Progenitor cell of endocrine pancreas (in vitro differentiated cells): Measurements from ENCODE around the gene RBM7. TPM values are rescaled to one million over a fixed set of nuclear protein-coding genes. Genes with fewer than 3 reads are reported as not detected.
A peak's percentile ranks its signal among the peaks of the same experiment; 100 is the strongest.

Experiments used
- DNase-seq: peaks from one replicate; pipeline ENCODE4 v3.0.0; 2021; ENCODE audit warnings: low spot score; ENCODE audit not compliant: unreplicated experiment
- H3K27ac Mint-ChIP-seq: 2 replicates; pipeline ENCODE4 v1.8.0; 2021; ENCODE audit warnings: mild to moderate bottlenecking, moderate library complexity, mixed read lengths
- H3K27me3 Mint-ChIP-seq: 2 replicates; pipeline ENCODE4 v1.8.0; 2021; ENCODE audit warnings: mixed read lengths
- H3K36me3 Mint-ChIP-seq: 2 replicates; pipeline ENCODE4 v1.8.0; 2022; ENCODE audit warnings: mixed read lengths; ENCODE audit not compliant: insufficient read depth
- H3K4me1 Mint-ChIP-seq: 2 replicates; pipeline ENCODE4 v1.8.0; 2021; ENCODE audit warnings: low read depth, mixed read lengths
- H3K4me3 Mint-ChIP-seq: 2 replicates; pipeline ENCODE4 v1.8.0; 2021; ENCODE audit warnings: low read depth, mild to moderate bottlenecking, moderate library complexity, mixed read lengths
- H3K9me3 Mint-ChIP-seq: 2 replicates; pipeline ENCODE4 v1.8.0; 2021; ENCODE audit warnings: low read depth, mixed read lengths
- total RNA-seq: library from RNA; stranded (reverse); gene quantifications from 2 replicates; pipeline ENCODE4 v1.2.1, GENCODE V29; 2021
- TF ChIP-seq, protein P1 (sequence below): fragments of 200-600 bp; sonication (generic); IDR thresholded peaks from one replicate; pipeline ENCODE4 v1.5.0; 2021; ENCODE audit warnings: antibody characterized with exemption, mild to moderate bottlenecking; ENCODE audit not compliant: unreplicated experiment

RBM7 gene
- total RNA-seq, 1 donor from 2014 or later, result 46.8 TPM

DNA sequence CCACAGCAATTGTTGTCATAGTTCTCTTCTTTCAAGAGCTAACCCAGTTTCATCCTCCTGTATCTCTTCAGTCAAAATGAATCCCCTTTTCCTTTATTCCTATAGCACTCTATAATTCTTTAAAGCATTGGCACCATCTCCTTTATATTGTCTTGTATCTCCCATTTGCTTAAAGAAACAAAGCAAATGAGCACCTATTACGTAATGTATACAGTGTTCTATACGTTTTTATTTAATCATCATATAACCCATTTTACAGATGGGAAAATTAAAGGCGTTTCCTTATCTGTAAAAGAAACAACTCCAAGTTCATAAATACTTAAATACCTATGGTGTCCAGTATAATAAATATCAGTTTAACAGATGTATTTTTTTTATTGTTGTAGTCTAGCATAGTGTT lies 32.4 kb downstream of the RBM7 start:
- H3K9me3 Mint-ChIP-seq, result no peaks in the 10 kb centered on the region
- no peak overlapping the region for H3K27ac Mint-ChIP-seq
- H3K4me3 Mint-ChIP-seq, result no peak overlapping the region
- peaks cover 6% of the 10 kb centered on the region for H3K27me3 Mint-ChIP-seq
- TF ChIP-seq, protein P1, sequence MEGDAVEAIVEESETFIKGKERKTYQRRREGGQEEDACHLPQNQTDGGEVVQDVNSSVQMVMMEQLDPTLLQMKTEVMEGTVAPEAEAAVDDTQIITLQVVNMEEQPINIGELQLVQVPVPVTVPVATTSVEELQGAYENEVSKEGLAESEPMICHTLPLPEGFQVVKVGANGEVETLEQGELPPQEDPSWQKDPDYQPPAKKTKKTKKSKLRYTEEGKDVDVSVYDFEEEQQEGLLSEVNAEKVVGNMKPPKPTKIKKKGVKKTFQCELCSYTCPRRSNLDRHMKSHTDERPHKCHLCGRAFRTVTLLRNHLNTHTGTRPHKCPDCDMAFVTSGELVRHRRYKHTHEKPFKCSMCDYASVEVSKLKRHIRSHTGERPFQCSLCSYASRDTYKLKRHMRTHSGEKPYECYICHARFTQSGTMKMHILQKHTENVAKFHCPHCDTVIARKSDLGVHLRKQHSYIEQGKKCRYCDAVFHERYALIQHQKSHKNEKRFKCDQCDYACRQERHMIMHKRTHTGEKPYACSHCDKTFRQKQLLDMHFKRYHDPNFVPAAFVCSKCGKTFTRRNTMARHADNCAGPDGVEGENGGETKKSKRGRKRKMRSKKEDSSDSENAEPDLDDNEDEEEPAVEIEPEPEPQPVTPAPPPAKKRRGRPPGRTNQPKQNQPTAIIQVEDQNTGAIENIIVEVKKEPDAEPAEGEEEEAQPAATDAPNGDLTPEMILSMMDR, result no peak
- peaks cover 4% of the 10 kb centered on the region for H3K4me1 Mint-ChIP-seq
- no peak for DNase-seq
- H3K36me3 Mint-ChIP-seq, result no peaks in the 10 kb centered on the region

DNA sequence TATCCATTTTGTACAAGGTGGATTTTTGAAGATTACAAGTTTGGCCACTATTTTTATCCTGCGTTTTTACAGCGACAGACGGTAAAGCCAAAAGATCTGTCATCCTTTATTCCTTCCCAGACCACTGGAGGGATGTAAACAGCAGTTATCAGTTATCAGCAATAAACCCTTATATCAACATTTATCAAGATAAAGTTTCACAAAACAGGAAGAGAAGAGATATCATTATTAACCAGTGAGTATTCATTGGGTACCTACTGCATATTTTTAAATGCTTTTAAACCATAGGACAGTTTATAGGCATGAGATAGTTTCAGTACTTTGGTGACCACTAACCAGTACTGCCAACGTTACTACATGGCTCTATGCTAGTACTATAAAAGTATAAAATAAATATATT lies 32.9 kb downstream of the RBM7 start:
- TF ChIP-seq, protein P1, result no peak
- no peak for DNase-seq
- H3K27ac Mint-ChIP-seq, result no peak overlapping the region
- H3K27me3 Mint-ChIP-seq, result peaks cover 6% of the 10 kb centered on the region
- H3K36me3 Mint-ChIP-seq, result no peaks in the 10 kb centered on the region
- no peak overlapping the region for H3K4me3 Mint-ChIP-seq
- peaks cover 9% of the 10 kb centered on the region for H3K4me1 Mint-ChIP-seq
- no peaks in the 10 kb centered on the region for H3K9me3 Mint-ChIP-seq

DNA sequence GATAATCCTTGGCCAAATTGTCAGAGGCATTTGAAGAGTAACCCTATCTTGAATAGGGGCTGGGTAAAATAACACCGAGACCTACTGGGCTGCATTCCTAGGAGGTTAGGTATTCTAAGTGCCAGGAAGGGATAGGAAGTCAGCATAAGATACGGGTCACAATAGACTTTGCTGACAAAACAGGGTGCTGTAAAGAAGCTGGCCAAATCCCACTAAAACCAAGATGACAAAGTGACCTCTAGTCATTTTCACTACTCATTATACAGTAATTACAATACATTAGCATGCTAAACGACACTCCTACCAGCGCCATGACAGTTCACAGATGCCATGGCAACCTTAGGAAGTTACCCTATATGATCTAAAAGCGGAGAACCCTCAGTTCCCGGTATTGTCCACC lies 37.8 kb downstream of the RBM7 start:
- H3K9me3 Mint-ChIP-seq, result no peaks in the 10 kb centered on the region
- H3K4me1 Mint-ChIP-seq, result peaks cover 35% of the 10 kb centered on the region
- H3K27me3 Mint-ChIP-seq, result no peaks in the 10 kb centered on the region
- DNase-seq, result no peak
- H3K36me3 Mint-ChIP-seq, result no peaks in the 10 kb centered on the region
- H3K27ac Mint-ChIP-seq, result peak overlapping the region; percentile 96
- TF ChIP-seq, protein P1, result no peak
- H3K4me3 Mint-ChIP-seq, result peak overlapping the region; percentile 96

DNA sequence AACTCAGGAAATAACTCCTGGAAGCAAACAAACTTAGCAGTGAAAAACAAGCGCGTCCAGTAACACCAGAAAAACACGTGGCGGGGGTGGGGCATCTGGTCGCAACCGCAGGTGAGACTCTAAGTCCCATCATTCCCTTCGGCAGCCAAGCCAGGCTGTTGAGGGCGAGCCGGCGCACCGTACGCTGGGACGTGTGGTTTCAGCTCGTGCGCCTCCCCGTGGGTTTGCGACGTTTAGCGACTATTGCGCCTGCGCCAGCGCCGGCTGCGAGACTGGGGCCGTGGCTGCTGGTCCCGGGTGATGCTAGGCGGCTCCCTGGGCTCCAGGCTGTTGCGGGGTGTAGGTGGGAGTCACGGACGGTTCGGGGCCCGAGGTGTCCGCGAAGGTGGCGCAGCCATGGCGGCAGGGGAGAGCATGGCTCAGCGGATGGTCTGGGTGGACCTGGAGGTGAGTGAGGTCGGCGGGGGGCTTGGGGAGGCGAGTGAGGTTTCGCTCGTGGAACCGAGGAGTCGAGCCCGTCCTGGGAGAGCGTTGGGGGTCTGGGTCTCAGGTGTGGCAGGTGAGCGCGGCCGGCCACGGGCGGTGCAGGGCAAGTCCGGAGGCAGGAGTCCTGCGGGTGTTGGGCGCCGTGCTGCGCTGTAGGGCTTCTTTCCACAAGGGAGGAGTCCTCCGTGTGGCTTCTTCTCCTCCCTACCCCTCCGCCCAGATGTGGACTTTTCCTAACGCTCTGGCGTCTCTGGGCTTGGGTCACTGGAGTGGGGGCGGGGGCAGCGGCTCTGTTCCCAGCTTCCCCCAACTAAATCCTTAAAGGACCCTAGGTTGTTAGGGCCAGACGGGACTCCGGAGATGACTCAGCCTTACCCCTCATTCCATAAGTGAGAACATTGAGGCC lies 39.0 kb downstream of the RBM7 start, which contains the start of gene REXO2:
TSS of gene REXO2 (plus strand) at position 239 of the 892 bp plus-strand sequence. CDS start at position 301, 62 bp downstream.
- H3K27ac Mint-ChIP-seq, result peak within 1 kb of the TSS; percentile 96
- no peaks in the 10 kb centered on the region for H3K27me3 Mint-ChIP-seq
- H3K36me3 Mint-ChIP-seq, result peaks cover 2% of the 10 kb centered on the region
- peaks cover 36% of the 10 kb centered on the region for H3K4me1 Mint-ChIP-seq
- peak within 1 kb of the TSS; percentile 96 for H3K4me3 Mint-ChIP-seq
- peak; percentile 86 for DNase-seq
- H3K9me3 Mint-ChIP-seq, result no peaks in the 10 kb centered on the region
- TF ChIP-seq, protein P1, result peak; percentile 43

DNA sequence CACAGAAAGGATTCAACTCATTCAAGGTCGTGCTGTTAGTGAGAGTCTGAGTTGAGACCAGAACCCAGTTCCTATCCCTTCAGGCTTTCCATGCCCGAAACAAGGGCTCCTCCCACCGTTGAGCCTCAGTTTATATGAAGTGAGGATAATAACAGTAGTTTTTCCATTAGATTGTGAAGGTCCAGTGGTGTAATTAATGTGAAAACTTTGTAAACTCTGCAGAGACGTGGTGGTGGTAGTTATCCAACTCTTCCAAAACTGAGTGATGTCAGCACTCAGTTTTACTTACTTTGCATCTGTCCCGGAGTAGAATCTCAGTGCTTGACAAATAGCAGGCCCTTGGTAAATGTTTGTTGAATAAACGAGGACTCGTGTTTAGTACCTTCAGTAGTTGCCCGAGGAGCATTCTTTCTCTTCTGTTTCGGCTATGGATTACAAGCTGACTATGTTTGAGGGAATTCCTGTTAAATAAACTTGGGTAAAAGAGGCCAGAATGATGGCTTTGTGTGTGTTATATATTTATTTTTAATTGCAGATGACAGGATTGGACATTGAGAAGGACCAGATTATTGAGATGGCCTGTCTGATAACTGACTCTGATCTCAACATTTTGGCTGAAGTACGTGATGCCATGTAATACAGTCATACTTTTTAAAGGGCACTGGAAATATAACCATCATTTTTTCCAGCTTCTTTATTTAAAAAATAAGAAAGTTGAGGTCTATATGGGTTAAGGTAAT lies 39.8 kb downstream of the RBM7 start:
- Mint-ChIP-seq H3K36me3 (peaks cover 5% of the 10 kb centered on the region), H3K9me3 (no peaks in the 10 kb centered on the region), H3K27me3 (no peaks in the 10 kb centered on the region), H3K4me1 (peaks cover 36% of the 10 kb centered on the region), H3K4me3 (peak overlapping the region; percentile 96), H3K27ac (peak overlapping the region; percentile 96)
- DNase-seq, result no peak
- TF ChIP-seq, protein P1, result no peak
